Right lobe of liver (tissue), 6 donors: ENCODE measurements around the gene SRGN. TPM values are rescaled to one million over a fixed set of nuclear protein-coding genes. Genes with fewer than 3 reads are reported as not detected.

Experiments
- ATAC-seq, 4 donors: fragments of 200-7000 bp; cut with Tn5 transposase; one replicate each; pipeline ENCODE4 v1.9.1; 2020; ENCODE audit warnings: mild to moderate bottlenecking in 4 of 4, moderate library complexity in 4 of 4
- DNase-seq, 3 donors: peaks; one replicate each; pipeline ENCODE4 v3.0.0-alpha.2; 2020
- H3K27ac ChIP-seq, 3 donors: fragments of 200-600 bp; one replicate each; pipeline ENCODE4 v1.8.0; 2022
- H3K27me3 ChIP-seq, 2 donors: fragments of 200-600 bp; one replicate each; pipeline ENCODE4 v1.8.0; 2022
- H3K36me3 ChIP-seq, 4 donors: fragments of 200-600 bp; sonication (generic) in 1 of 4; one replicate each; pipeline versions ENCODE4 v1.5.1 to v1.8.0; 2017 to 2022; ENCODE audit warnings: control low read depth in 1 of 4
- H3K4me1 ChIP-seq, 4 donors: fragments of 200-600 bp; sonication (generic) in 1 of 4; one replicate each; pipeline versions ENCODE4 v1.5.1 to v1.8.0; 2017 to 2022; ENCODE audit warnings: control low read depth in 1 of 4
- H3K4me3 ChIP-seq, 3 donors: fragments of 200-600 bp; one replicate each; pipeline ENCODE4 v1.8.0; 2022
- H3K9me3 ChIP-seq, 4 donors: fragments of 200-600 bp; sonication (generic) in 1 of 4; one replicate each; pipeline versions ENCODE4 v1.5.1 to v1.8.0; 2017 to 2022; ENCODE audit warnings: control low read depth in 1 of 4
- POLR2A ChIP-seq: fragments of 450-650 bp; IDR thresholded peaks from one replicate; pipeline ENCODE4 v1.6.1; 2017; ENCODE audit warnings: antibody characterized with exemption, mild to moderate bottlenecking
- WGBS: methylation state at CpG from one replicate; pipeline ENCODE4 v1.1.6; 2018; ENCODE audit warnings: low coverage, low lambda C conversion rate; ENCODE audit not compliant: insufficient coverage; ENCODE audit errors: missing lambda C conversion rate; 5-methylcytosine and 5-hydroxymethylcytosine counted together
- intact Hi-C, 2 donors: fragments of 100-400 bp; cut with DNase I; formaldehyde crosslinking; loops; one replicate each; pipeline versions ENCODE4 v1.11.2 to v1.14.1; 2022
- total RNA-seq, 6 experiments: library from RNA; depleted of rRNA in 2 of 6; stranded (reverse); fragments of >200 nt in 2 of 6; fragmentation: NEBNext Ultra II Directional in 3 of 6; extraction: Animal tissue kit (Norgen Biotek cat#: 25700) in 3 of 6; gene quantifications; one replicate each; pipeline versions ENCODE4 v1.1.0 to v1.2.4, GENCODE V29; 2016 to 2023
- TF ChIP-seq, protein P1 (sequence below), 4 donors: fragments of 200-600 bp in 3 of 4; fragments of 450-650 bp in 1 of 4; IDR thresholded peaks; one replicate each; pipeline versions ENCODE4 v1.5.1 to v1.8.0; 2016 to 2022; ENCODE audit warnings: antibody characterized with exemption in 4 of 4, mild to moderate bottlenecking in 2 of 4
- donor health status: DM: no; HTN: yes; CAD: no.
- donor health status: DM: no; HTN: no; CAD: no.
- donor health status: DM: no; HTN: no; CAD: no.
- donor health status: DM: no; HTN: yes; CAD: no.
- donor health status: DM: no; HTN: yes; CAD: no.

Gene SRGN
- total RNA-seq, 6 experiments from 2014 or later, result 20.0 to 95.1 (median 31.9) TPM

DNA sequence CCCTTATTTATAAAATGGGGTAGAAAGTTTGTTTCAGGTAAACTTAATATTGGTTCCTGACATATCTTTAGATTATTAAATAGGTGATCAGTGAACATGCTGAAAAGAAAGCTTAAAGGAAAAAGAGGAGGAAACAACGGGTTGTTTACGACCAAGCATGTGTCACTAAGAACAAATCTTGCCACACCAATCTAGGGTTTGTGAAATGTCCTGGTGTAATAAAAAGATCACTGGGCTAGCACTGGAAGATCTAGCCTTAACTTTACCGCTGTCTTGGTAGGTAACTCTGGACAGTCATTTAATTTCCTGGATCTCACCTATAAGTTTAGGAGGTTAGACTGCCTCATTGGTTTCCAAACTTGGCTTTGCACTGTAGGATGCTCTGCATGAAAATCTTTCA lies 55.1 kb downstream of the SRGN start:
- DNase-seq (no peak), ATAC-seq (no peak)
- TF ChIP-seq, protein P1, sequence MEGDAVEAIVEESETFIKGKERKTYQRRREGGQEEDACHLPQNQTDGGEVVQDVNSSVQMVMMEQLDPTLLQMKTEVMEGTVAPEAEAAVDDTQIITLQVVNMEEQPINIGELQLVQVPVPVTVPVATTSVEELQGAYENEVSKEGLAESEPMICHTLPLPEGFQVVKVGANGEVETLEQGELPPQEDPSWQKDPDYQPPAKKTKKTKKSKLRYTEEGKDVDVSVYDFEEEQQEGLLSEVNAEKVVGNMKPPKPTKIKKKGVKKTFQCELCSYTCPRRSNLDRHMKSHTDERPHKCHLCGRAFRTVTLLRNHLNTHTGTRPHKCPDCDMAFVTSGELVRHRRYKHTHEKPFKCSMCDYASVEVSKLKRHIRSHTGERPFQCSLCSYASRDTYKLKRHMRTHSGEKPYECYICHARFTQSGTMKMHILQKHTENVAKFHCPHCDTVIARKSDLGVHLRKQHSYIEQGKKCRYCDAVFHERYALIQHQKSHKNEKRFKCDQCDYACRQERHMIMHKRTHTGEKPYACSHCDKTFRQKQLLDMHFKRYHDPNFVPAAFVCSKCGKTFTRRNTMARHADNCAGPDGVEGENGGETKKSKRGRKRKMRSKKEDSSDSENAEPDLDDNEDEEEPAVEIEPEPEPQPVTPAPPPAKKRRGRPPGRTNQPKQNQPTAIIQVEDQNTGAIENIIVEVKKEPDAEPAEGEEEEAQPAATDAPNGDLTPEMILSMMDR (IDR thresholded peaks at IDR 0.05), result no peak
- TF ChIP-seq POLR2A, result no peak
- Histone ChIP-seq H3K4me1 (peaks cover 0 to 5% (median 0%) of the 10 kb centered on the region in 4 donors), H3K9me3 (no peaks in the 10 kb centered on the region), H3K27me3 (no peaks in the 10 kb centered on the region), H3K27ac (no peak overlapping the region), H3K4me3 (no peak overlapping the region), H3K36me3 (no peaks in the 10 kb centered on the region)
- 46% methylated on average over 3 of the region's 3 CpGs for WGBS
- intact Hi-C loops, result no loop called here

DNA sequence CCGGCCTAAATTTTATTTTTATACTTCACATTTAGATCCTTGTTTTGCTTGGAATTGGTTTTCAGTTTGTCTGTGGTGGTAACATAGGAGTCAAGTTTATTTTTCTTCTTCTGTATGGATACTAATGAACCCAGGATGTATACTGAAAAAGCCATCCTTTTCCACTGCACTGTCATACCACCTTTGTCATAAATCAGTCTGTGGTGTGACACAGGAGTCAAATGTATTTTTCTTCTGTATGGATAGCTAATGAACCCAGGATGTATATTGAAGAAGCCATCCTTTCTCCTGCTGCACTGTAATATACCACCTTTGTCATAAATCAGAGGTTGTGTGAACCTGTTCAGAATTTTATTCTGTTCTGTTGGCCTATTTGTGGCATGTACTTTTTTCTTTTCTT lies 57.4 kb downstream of the SRGN start:
- no peak overlapping the region for H3K4me3 ChIP-seq
- no peaks in the 10 kb centered on the region for H3K36me3 ChIP-seq
- peaks cover 0 to 10% (median 0%) of the 10 kb centered on the region in 4 donors for H3K4me1 ChIP-seq
- TF ChIP-seq, protein P1 (IDR thresholded peaks at IDR 0.05), result no peak
- TF ChIP-seq POLR2A, result no peak
- intact Hi-C loops, result no loop called here
- H3K27ac ChIP-seq, result no peak overlapping the region
- H3K27me3 ChIP-seq, result no peaks in the 10 kb centered on the region
- no peaks in the 10 kb centered on the region for H3K9me3 ChIP-seq
- DNase-seq (no peak), ATAC-seq (no peak)
- 100% methylated on average over 1 of the region's 1 CpG for WGBS

DNA sequence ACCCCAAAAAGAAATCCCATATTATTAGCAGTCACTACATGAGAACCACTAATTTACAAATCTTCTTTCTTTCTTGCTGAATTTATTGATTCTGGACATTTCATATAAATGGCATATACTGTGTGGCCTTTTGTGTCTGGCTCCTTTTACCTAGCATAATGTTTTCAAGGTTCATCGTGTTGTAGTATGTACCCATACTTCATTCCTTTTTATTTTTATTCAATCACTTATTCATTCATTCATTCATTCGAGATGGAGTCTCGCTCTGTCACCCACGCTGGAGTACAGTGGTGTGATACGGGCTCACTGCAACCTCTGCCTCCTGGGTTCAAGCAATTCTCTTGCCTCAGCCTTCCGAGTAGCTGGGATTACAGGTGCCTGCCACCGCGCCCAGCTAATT lies 58.0 kb downstream of the SRGN start:
- Histone ChIP-seq H3K4me1 (peaks cover 0 to 10% (median 0%) of the 10 kb centered on the region in 4 donors), H3K4me3 (no peak overlapping the region), H3K36me3 (no peaks in the 10 kb centered on the region), H3K9me3 (no peaks in the 10 kb centered on the region), H3K27ac (no peak overlapping the region), H3K27me3 (no peaks in the 10 kb centered on the region)
- ATAC-seq (no peak), DNase-seq (no peak)
- WGBS, result 93% methylated on average over 4 of the region's 8 CpGs
- TF ChIP-seq POLR2A, result no peak
- TF ChIP-seq, protein P1 (IDR thresholded peaks at IDR 0.05), result no peak
- intact Hi-C loops, result no loop called here

DNA sequence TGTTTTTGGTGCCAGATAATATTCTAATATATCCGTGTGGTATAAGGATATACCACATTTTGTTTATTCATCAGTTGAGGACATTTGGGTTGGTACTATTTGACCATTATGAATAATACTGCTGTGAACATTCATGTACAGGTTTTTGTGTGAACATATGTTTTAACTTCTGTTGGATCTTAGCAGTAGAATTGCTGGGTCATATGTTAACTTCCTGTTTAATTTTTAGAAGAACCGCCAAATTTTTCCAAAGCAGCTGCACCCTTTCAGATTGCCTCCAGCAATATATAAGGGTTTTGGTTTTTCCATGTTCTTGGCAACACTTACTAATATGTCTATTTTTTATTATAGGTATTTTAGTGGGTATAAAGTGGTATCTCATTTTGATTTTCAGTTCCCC lies 58.9 kb downstream of the SRGN start:
- Histone ChIP-seq H3K27me3 (no peaks in the 10 kb centered on the region), H3K36me3 (no peaks in the 10 kb centered on the region), H3K4me3 (no peak overlapping the region), H3K27ac (no peak overlapping the region), H3K9me3 (no peaks in the 10 kb centered on the region), H3K4me1 (peaks cover 0 to 10% (median 0%) of the 10 kb centered on the region in 4 donors)
- 60% methylated on average over 2 of the region's 2 CpGs for WGBS
- DNase-seq, result no peak
- TF ChIP-seq POLR2A, result no peak
- TF ChIP-seq, protein P1 (IDR thresholded peaks at IDR 0.05), result no peak
- intact Hi-C loops, result no loop called here
- ATAC-seq, result no peak

DNA sequence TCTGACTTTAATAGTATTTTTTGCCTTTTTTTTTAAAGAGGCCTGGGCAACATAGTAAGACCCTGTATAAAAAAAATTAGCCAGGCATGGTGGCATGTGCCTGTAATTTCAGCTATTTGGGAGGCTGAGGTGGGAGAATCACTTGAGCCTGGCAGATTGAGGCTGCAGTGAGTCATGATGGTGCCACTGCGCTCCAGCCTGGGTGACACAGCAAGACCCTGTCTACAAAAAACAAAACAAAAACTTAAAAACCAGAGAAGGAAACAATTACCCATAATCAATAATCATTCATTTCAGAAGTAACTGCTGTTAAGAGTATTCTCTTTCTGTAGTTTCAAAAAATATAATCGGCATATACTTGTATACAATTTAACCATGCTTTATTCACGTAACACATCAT lies 64.1 kb downstream of the SRGN start:
- DNase-seq (no peak), ATAC-seq (no peak)
- Histone ChIP-seq H3K27ac (no peak overlapping the region), H3K36me3 (peaks cover 0 to 4% (median 0%) of the 10 kb centered on the region in 4 donors), H3K4me3 (no peak overlapping the region), H3K9me3 (no peaks in the 10 kb centered on the region), H3K4me1 (peaks cover 0 to 7% (median 0%) of the 10 kb centered on the region in 4 donors), H3K27me3 (no peaks in the 10 kb centered on the region)
- TF ChIP-seq, protein P1 (IDR thresholded peaks at IDR 0.05), result no peak
- no peak for TF ChIP-seq POLR2A
- intact Hi-C loops, result no loop called here
- 89% methylated on average over 3 of the region's 3 CpGs for WGBS
